GM15510 (cell line): ENCODE measurements around the gene ADCY3.

Source experiments
- POLR2A ChIP-seq: IDR thresholded peaks from 3 replicates; pipeline ENCODE4 v1.6.1; 2011; ENCODE audit warnings: borderline replicate concordance; ENCODE audit not compliant: insufficient read length; ENCODE audit errors: extremely low read depth

ADCY3 gene

DNA sequence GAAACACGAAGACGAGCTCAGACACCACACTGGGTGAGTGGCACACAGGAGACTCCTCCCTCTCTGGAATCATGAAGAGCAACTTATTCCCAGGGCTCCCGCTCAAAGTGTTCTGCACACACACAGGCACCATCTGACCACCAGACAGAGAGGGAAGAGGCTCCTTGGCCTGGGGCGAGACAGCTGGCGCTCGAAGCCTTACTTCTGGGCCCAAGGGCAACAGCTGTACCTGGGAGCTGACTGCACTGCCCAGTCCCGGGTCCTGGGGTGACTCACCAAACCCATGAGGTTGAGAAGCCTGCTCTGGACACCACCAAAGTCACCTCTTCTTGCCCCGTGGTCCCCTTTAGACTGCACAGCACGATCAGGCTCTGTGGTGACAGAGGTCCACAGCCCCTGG, 42.4 kb downstream of the ADCY3 start:
- TF ChIP-seq POLR2A, result no peak

GRCh38 chr2:24877067-24877466, 43.0 kb downstream of the ADCY3 start:
- TF ChIP-seq POLR2A, result no peak

DNA sequence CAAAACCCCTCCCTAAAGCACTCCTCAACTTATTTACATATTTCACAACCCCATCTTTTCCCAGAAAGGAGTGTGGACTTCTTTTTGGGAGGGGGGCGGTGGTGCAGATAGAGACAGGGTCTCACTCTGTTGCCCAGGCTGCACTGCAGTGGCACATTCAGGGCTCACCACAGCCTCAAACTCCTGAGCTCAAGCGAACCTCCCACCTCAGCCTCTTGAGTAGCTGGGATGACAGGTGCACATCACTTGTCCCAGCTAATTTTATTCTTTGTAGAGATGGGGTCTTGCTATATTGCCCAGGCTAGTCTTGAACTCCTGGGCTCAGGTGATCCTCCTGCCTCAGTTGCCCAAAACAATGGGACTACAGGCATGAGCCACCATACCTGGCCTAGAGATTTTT, 44.1 kb downstream of the ADCY3 start:
- no peak for TF ChIP-seq POLR2A

DNA sequence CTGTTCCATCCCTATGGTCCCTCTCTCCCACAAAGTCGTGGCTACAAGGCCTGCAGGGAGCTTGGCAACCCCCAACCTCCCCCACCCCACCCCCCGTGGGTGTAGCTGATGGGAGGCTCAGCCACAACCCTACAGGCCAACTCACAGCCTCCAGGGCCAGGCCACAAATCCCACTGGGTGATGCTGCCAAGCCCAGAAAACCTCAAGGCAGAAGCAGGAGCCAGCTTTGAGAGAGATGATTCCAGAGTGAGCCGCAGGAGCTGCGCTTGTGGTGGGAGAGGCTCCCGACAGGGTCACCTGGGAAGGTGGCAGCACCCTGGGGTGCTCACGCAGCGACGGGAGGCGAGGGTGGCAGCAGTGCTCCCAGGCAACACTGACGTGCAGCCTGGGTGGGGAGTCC, 44.8 kb downstream of the ADCY3 start:
- TF ChIP-seq POLR2A, result no peak

DNA sequence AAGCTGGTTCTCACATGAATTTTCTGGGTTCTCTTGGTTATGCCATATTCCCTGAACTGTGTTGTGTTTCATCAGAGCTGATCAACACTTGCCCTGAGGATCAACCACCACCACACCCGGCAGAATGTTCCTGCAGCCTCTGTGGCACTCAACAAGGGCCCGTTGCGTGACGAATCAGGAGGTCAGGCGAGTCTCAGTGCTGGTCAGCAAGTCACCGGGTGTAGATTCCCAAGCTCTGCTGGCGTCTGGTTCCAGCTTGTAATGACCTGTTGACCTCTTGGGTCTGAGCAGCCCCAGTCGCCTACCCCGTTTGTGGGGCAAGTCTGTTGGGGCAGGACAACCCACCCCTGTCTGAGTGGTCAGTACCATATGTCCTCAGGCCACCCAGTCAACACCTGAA, 46.0 kb downstream of the ADCY3 start:
- TF ChIP-seq POLR2A, result no peak

DNA sequence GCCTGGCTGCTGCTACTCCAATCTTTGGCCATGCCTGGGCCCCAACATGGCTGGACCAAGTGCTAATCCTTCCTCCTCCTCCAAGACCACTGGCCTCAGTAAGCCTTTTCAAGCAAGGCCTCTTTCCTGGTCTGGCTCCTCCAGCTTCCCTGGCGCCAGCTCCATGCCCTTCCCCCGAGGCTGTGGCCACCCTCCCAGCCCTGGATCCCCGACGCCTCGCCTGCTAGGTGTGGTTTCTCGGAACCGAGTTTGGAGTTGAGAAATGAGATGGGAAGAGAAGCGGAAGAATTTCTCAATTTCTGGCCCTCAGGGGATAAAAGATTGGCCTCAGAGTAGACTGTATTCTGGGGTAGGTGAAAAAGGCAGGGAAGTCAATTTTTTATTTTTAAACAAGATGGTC, 46.4 kb downstream of the ADCY3 start:
- no peak for TF ChIP-seq POLR2A

DNA sequence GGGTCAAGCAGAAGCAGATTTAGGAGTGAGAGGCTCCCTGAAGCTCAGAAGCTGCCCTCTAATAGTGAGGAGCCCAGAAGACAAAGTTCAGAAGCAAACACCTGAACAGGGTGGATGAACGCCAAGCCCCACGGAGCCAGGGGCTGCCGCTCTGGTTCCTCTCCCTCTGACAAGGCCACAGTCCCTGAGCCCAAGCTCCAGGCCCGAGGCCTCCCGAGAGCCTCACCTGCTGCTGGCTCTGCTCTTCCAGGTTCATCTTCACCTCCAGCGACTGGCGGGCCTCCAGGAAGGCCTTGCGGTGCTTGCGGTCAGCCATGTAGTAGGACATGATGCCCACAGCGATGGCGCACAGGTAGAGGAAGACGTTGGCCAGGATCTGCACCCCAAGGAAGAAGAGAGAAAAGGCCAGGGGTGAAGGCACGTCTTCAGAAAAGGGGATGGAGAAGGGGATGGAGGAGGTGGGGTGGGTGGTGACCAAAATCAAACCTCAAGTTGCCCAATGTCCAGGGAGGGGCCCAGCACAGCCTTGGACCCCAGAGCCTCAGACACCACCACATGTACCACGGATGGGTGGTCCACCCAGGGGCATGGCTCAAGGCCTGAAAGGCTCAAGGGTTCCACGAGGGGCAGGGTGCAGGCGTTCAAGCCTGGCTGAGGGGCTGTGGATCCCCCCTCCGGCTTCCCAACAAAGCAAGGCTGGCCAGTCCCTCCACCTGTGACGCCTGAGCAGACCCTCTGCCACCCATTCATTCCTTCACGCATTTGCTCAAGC, 47.5 kb downstream of the ADCY3 start:
- TF ChIP-seq POLR2A, result no peak

GRCh38 chr2:24871852-24872333, 48.1 kb downstream of the ADCY3 start:
- no peak for TF ChIP-seq POLR2A

GRCh38 chr2:24870891-24871705, 48.9 kb downstream of the ADCY3 start:
- no peak for TF ChIP-seq POLR2A

- TF ChIP-seq POLR2A, result no peak
These were observed 49.6 kb downstream of the ADCY3 start for GRCh38 chr2:24870440-24870839.

DNA sequence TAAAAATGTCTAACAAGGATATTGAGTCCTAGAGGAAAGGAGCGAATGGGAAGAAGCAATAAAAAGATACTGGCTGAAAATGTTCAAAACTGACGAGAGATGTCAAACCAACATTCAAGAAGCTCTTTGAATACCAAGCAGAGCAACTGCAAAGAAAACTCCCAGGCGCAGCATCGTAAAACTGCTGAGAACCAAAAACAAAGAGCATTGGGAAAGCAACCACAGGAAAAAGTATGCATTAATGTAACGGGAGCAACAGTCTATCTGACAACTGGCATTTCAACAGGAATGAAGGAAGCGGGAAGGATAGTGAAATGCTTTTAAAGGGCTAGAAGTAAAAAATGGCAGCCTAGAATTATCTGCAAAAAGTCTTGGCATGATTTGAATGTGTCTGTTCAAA, 53.1 kb downstream of the ADCY3 start:
- TF ChIP-seq POLR2A, result no peak

- no peak for TF ChIP-seq POLR2A
These were observed 56.4 kb downstream of the ADCY3 start for GRCh38 chr2:24863641-24864040.

GRCh38 chr2:24861500-24861899, 58.5 kb downstream of the ADCY3 start:
- TF ChIP-seq POLR2A, result no peak

- TF ChIP-seq POLR2A, result no peak
These were observed 59.4 kb downstream of the ADCY3 start for GRCh38 chr2:24860631-24861030.

- TF ChIP-seq POLR2A, result no peak
These were observed 60.0 kb downstream of the ADCY3 start for GRCh38 chr2:24859968-24860600.
